GM18867 (cell line): Measurements from ENCODE around the gene ASB3.
"Not testable (repeated sequence)": the region's sequence is repeated elsewhere in the genome, so short reads cannot be mapped to it uniquely, and the experiment has no call there.

Experiments used
- ATAC-seq: cut with Tn5 transposase; IDR thresholded peaks from one replicate; pipeline ENCODE4 v1.9.1; 2021; ENCODE audit warnings: mild to moderate bottlenecking, moderate library complexity; ENCODE audit not compliant: unreplicated experiment

Gene ASB3, protein sequence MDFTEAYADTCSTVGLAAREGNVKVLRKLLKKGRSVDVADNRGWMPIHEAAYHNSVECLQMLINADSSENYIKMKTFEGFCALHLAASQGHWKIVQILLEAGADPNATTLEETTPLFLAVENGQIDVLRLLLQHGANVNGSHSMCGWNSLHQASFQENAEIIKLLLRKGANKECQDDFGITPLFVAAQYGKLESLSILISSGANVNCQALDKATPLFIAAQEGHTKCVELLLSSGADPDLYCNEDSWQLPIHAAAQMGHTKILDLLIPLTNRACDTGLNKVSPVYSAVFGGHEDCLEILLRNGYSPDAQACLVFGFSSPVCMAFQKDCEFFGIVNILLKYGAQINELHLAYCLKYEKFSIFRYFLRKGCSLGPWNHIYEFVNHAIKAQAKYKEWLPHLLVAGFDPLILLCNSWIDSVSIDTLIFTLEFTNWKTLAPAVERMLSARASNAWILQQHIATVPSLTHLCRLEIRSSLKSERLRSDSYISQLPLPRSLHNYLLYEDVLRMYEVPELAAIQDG

GRCh38 chr2:53786705-53787613 lies at the start of gene ASB3, which contains the start of gene ERLEC1:
TSS of gene ASB3 (minus strand) at chr2:53786953. CDS start at chr2:53765572, 21,381 bp downstream.
TSS of gene ERLEC1 (plus strand) at chr2:53787044. CDS start at chr2:53787211, 167 bp downstream.
- ATAC-seq = peak; percentile 96

- not testable (repeated sequence) for ATAC-seq
Observed at GRCh38 chr2:53829980-53830290, 43.2 kb upstream of the ASB3 start.

DNA sequence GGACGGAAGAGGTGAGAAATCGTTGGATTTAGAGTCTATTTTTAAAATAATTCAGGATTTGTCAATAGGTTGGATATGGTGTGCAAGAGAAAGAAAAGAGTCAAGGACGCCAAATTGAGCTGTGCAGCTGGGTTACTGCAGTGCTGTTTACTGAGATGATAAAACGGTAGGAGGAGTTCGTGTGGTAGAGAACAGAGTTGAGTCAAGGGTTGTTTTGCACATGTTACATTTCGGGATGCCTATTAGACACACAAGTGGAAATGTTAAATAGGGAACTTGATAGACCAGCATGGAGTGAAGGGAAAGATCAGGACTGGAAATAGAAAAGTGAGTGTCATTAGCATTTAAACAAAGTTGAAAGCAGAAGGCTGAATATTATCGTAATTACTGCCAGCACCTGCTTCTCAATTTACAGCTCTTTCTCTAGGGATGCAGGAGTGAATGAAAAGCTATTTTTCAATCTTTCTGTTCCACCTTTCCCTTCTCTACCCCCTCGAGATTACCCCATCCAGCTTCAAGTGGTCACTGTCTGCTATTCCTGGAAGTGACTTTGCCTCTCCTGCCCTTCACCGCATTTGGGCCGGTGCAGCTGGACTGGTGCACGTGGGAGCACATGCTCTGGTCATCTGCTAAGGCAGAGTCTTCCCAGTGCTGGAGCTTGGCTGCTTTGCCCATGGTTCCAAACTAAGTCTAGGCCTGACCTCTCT lies 42.7 kb upstream of the ASB3 start:
- ATAC-seq = no peak

- ATAC-seq = no peak
Observed at GRCh38 chr2:53828331-53828730, 41.6 kb upstream of the ASB3 start.

DNA sequence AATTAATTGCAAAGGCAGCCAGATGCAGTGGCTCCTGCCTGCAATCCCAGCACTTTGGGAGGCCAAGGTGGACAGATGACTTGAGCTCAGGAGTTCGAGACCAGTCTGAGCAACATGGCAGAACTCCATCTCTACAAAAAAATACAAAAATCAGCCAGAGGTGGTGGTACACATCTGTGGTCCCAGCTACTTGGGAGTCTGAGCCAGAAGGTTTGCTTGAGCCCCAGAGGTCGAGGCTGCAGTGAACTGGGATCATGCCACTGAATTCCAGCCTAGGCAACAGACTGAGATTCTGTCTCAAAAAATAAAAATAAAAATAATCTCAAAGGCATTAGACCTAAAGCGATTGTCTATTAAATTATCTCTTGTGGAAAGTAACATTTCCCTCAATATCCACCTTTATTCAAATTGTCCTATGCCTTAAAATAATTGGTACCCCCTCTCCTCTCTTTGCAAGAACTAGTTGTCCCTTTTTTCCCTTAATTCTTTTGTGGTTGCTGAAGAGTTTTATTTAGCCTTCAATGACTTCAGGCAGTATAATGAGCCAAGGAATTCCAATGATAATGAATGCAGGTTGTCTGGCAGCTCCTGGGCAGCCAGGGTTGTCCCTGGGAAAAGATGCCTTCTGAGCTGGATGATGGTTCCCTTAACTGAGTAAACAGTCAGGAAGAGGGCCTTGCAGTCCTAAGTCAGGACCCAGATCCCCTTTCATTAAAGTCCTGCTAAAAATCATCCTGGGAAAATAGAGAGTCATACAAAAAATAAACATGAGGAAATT lies 40.8 kb upstream of the ASB3 start:
- no peak for ATAC-seq

GRCh38 chr2:53826587-53827397 lies 40.0 kb upstream of the ASB3 start:
- ATAC-seq = no peak

- no peak for ATAC-seq
Observed at GRCh38 chr2:53826030-53826410, 39.3 kb upstream of the ASB3 start.

DNA sequence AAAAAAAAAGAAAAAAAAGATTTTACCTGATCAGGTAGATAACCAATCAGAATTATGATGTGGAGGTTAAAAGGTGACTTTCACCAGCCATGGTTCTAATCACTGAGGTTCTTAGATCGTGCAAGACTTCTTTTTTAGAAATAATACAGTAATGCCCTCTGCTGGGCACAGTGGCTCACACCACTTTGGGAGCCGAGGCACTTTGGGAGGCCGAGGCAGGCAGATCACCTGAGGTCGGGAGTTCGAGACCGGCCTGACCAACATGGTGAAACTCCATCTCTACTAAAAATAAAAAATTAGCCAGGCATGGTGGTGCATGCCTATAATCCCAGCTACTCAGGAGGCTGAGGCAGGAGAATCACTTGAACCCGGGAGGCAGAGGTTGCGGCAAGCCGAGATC lies 36.9 kb upstream of the ASB3 start:
- ATAC-seq = not testable (repeated sequence)

DNA sequence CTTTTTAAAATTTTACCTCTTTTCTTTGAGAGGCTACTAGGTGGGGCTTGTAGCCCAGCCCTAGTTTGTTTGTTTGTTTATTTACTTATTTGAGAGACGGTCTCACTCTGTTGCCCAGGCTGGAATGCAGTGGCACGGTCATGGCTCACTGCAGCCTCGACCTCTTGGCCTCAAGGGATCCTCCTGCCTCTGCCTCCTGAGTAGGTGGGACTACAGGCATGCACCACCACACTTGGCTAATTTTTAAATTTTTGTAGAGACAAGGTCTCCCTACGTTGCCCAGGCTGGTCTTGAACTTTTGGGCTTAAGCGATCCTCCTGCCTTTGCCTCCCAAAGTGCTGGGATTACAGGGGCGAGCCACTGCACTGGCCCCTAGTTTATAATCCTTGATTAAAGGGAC lies 35.1 kb upstream of the ASB3 start:
- no peak for ATAC-seq

- ATAC-seq = no peak
Observed at GRCh38 chr2:53820711-53821110, 34.0 kb upstream of the ASB3 start.

GRCh38 chr2:53820048-53820447 lies 33.3 kb upstream of the ASB3 start:
- no peak for ATAC-seq

GRCh38 chr2:53819634-53820033 lies 32.9 kb upstream of the ASB3 start:
- no peak for ATAC-seq

GRCh38 chr2:53818854-53819435 lies 32.2 kb upstream of the ASB3 start:
- ATAC-seq = no peak

- ATAC-seq = no peak
Observed at GRCh38 chr2:53813151-53813550, 26.4 kb upstream of the ASB3 start.

DNA sequence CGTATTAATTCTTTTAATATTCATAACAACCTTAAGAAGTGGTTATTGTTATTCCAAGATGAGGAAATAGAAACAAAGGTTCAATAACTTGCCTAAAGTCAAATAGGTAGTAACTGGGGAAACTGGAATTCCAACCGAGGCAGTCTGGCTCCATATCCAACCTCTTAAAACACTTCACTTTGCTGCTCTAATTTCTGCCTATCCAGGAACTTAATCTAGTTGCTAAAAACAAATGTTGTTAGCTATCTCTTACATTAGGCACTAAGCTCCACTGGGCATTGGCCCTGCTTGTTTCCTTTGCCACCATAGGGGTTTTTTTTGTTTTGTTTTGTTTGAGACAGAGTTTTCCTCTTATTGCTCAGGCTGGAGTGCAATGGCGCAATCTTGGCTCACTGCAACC lies 24.8 kb upstream of the ASB3 start:
- no peak for ATAC-seq

- no peak for ATAC-seq
Observed at GRCh38 chr2:53802617-53803151, 15.9 kb upstream of the ASB3 start.

- ATAC-seq = no peak
Observed at GRCh38 chr2:53801547-53801946, 14.8 kb upstream of the ASB3 start.

GRCh38 chr2:53793821-53794220 lies 7.1 kb upstream of the ASB3 start:
- ATAC-seq = no peak

DNA sequence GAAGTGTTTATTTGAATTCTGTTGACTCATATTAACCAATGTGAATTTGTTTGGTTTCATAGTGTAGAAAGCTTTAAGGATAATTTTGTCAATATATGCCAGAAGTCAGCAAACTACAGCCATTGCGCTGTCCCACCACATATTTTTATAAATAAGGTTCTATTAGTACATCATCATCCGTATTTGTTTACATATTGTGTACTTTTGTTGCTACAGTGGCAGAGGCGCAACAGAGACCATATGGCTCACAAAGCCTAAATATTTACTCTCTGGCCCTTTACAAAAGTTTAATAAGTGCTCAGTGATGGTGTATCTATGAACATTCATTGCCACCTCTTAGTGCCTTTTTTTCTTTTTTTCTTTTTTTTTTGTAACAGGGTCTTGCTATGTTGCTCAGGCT lies 6.5 kb upstream of the ASB3 start:
- ATAC-seq = no peak
